Neural cell (in vitro differentiated cells): ENCODE data around the gene NEK5. TPM values are rescaled to one million over a fixed set of nuclear protein-coding genes. Genes with fewer than 3 reads are reported as not detected.
"Not testable (repeated sequence)": the region's sequence is repeated elsewhere in the genome, so short reads cannot be mapped to it uniquely, and the experiment has no call there.

Experiments
- H2AFZ ChIP-seq: fragments of 200-600, 300-800 bp; sonication (generic), shearing (Covaris generic); 2 replicates; pipeline ENCODE4 v1.6.0; 2014; ENCODE audit warnings: low read depth, mild to moderate bottlenecking, antibody characterized with exemption, low read length, moderate library complexity
- H3F3A ChIP-seq: fragments of 200-600 bp; shearing (Covaris generic); 2 replicates; pipeline ENCODE4 v1.6.1; 2016; ENCODE audit warnings: mild to moderate bottlenecking, moderate library complexity, mixed read lengths, antibody characterized with exemption, low read length; ENCODE audit not compliant: insufficient read depth, poor library complexity, severe bottlenecking
- H3K27ac ChIP-seq: fragments of 200-600, 300-800 bp; sonication (generic), shearing (Covaris generic); 2 replicates; pipeline ENCODE4 v1.5.1; 2014; ENCODE audit warnings: mild to moderate bottlenecking, low read length, moderate library complexity
- H3K27me3 ChIP-seq: fragments of 300-800, 200-600 bp; sonication (generic), shearing (Covaris generic); 2 replicates; pipeline ENCODE4 v1.6.0; 2014; ENCODE audit warnings: mild to moderate bottlenecking, low read depth, low read length, moderate library complexity; ENCODE audit not compliant: insufficient read depth
- H3K36me3 ChIP-seq: fragments of 300-800, 200-600 bp; sonication (generic), shearing (Covaris generic); 2 replicates; pipeline ENCODE4 v1.5.1; 2014; ENCODE audit warnings: mild to moderate bottlenecking, antibody characterized with exemption, low read length, moderate library complexity; ENCODE audit not compliant: insufficient read depth
- H3K4me2 ChIP-seq: fragments of 300-800, 200-600 bp; sonication (generic), shearing (Covaris generic); 2 replicates; pipeline ENCODE4 v1.6.0; 2014; ENCODE audit warnings: mild to moderate bottlenecking, low read length
- H3K4me3 ChIP-seq: fragments of 300-800, 200-600 bp; sonication (generic), shearing (Covaris generic); 2 replicates; pipeline ENCODE4 v1.5.1; 2014; ENCODE audit warnings: mild to moderate bottlenecking, low read length, moderate library complexity
- H3K79me2 ChIP-seq: fragments of 200-600 bp; shearing (Covaris generic); replicated peaks from 2 replicates; pipeline ENCODE4 v1.6.0; 2014; ENCODE audit warnings: mild to moderate bottlenecking, low read length, moderate library complexity; ENCODE audit not compliant: insufficient read depth
- H3K9ac ChIP-seq: fragments of 300-800, 200-600 bp; sonication (generic), shearing (Covaris generic); 2 replicates; pipeline ENCODE4 v1.6.1; 2016; ENCODE audit warnings: mild to moderate bottlenecking, low read length, mixed read lengths
- H3K9me2 ChIP-seq: fragments of 200-600 bp; shearing (Covaris generic); 2 replicates; pipeline ENCODE4 v1.6.1; 2016; ENCODE audit warnings: mild to moderate bottlenecking, low read length, mixed read lengths; ENCODE audit not compliant: insufficient read depth
- H3K9me3 ChIP-seq: fragments of 200-600, 300-800 bp; sonication (generic), shearing (Covaris generic); 2 replicates; pipeline ENCODE4 v1.6.1; 2016; ENCODE audit warnings: mild to moderate bottlenecking, mixed run types, low read length, moderate library complexity, mixed read lengths
- H4K20me1 ChIP-seq: fragments of 200-600 bp; shearing (Covaris generic); 2 replicates; pipeline ENCODE4 v1.6.1; 2016; ENCODE audit warnings: mild to moderate bottlenecking, mixed run types; ENCODE audit not compliant: insufficient read depth
- EP300 ChIP-seq: fragments of 450-650 bp; conservative IDR thresholded peaks from 2 replicates; pipeline ENCODE4 v1.6.1; 2014; ENCODE audit warnings: antibody characterized with exemption, mild to moderate bottlenecking, moderate library complexity; ENCODE audit not compliant: poor library complexity, severe bottlenecking
- EZH2 ChIP-seq: fragments of 200-600, 300-800 bp; shearing (Covaris generic), sonication (generic); IDR thresholded peaks from 2 replicates; pipeline ENCODE4 v1.6.1; 2014; ENCODE audit warnings: antibody characterized with exemption, low read length, borderline replicate concordance, mild to moderate bottlenecking; ENCODE audit not compliant: insufficient read depth, poor library complexity, severe bottlenecking
- MXI1 ChIP-seq: fragments of 450-650 bp; conservative IDR thresholded peaks from 2 replicates; pipeline ENCODE4 v1.6.1; 2014; ENCODE audit warnings: antibody characterized with exemption, mild to moderate bottlenecking; ENCODE audit not compliant: poor library complexity, severe bottlenecking
- POLR2AphosphoS5 ChIP-seq: IDR thresholded peaks from 2 replicates; pipeline ENCODE4 v1.6.1; 2012
- RAD21 ChIP-seq: fragments of 450-650 bp; conservative IDR thresholded peaks from 2 replicates; pipeline ENCODE4 v1.6.1; 2014; ENCODE audit warnings: antibody characterized with exemption, mild to moderate bottlenecking, moderate library complexity
- SMC3 ChIP-seq: fragments of 450-650 bp; conservative IDR thresholded peaks from 2 replicates; pipeline ENCODE4 v1.6.1; 2014; ENCODE audit warnings: antibody characterized with exemption, mild to moderate bottlenecking, moderate library complexity; ENCODE audit not compliant: poor library complexity
- TAF1 ChIP-seq: IDR thresholded peaks from 2 replicates; pipeline ENCODE4 v1.6.1; 2012; ENCODE audit warnings: low read depth
- polyA plus RNA-seq: library from polyadenylated mRNA; depleted of rRNA; stranded (reverse); fragments of >200 nt; gene quantifications from 2 replicates; pipeline ENCODE4 v1.2.3, GENCODE V29; 2014
- TF ChIP-seq, protein P1 (sequence below): fragments of 450-650 bp; IDR thresholded peaks from 2 replicates; pipeline ENCODE4 v1.5.1; 2014; ENCODE audit warnings: antibody characterized with exemption, mild to moderate bottlenecking, moderate library complexity; ENCODE audit not compliant: poor library complexity, severe bottlenecking
- TF ChIP-seq, protein P2 (sequence below): IDR thresholded peaks from 2 replicates; pipeline ENCODE4 v1.6.1; 2012; ENCODE audit warnings: borderline replicate concordance

The NEK5 gene
- polyA plus RNA-seq, 1 donor from 2014 or later, result 0.43 TPM

DNA sequence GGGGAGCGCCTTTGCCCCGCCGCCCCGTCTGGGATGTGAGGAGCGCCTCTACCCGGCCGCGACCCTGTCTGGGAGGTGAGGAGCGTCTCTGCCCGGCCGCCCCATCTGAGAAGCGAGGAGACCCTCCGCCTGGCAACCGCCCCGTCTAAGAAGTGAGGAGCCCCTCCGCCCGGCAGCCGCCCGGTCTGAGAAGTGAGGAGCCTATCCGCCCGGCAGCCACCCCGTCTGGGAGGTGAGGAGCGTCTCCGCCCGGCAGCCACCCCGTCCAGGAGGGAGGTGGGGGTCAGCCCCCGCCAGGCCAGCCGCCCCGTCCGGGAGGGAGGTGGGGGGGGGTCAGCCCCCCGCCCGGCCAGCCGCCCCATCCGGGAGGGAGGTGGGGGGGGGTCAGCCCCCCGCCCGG is 49.0 kb downstream of the NEK5 start:
- H3K9ac ChIP-seq, H3K4me3 ChIP-seq, H2AFZ ChIP-seq, H3F3A ChIP-seq, H3K9me3 ChIP-seq, H3K79me2 ChIP-seq, H3K4me2 ChIP-seq, H3K27me3 ChIP-seq, H4K20me1 ChIP-seq, H3K36me3 ChIP-seq, H3K9me2 ChIP-seq, H3K27ac ChIP-seq: not testable (repeated sequence)

DNA sequence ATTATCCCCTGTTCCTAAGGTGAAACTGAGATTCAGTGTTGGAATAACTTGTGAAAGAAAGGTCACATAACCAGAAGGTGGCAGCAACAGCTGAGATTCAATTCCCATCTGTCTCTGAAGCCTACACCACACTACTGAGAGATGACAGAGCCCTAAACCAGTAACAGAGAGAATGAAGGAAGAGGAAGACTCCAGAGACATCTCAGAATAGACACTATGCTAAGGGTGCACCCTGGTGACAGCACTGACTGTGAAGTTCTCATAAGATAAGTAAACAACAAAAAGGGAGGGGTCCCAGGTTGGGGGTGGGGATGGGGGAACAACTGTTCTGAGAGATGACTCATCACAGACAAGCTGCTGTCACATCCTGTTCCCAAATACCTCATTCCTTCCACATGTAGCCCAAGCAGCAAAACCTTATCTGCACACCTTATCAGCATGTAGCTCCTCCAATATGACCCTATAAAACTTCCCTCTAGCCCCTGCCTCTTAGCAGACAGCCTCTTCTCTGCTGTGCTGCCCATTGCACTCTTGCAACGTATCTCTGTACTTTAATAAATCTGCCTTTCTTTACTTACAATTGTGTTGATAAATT is 57.8 kb downstream of the NEK5 start:
- no peaks in the 10 kb centered on the region for H3K9me3 ChIP-seq
- H3K4me3 ChIP-seq, result no peak overlapping the region
- no peak overlapping the region for H3K9ac ChIP-seq
- H3K79me2 ChIP-seq, result no peaks in the 10 kb centered on the region
- H2AFZ ChIP-seq, result no peak overlapping the region
- H3K27ac ChIP-seq, result no peak overlapping the region
- no peaks in the 10 kb centered on the region for H3K27me3 ChIP-seq
- no peak overlapping the region for H3K4me2 ChIP-seq
- no peaks in the 10 kb centered on the region for H3F3A ChIP-seq
- TF ChIP-seq, protein P1, sequence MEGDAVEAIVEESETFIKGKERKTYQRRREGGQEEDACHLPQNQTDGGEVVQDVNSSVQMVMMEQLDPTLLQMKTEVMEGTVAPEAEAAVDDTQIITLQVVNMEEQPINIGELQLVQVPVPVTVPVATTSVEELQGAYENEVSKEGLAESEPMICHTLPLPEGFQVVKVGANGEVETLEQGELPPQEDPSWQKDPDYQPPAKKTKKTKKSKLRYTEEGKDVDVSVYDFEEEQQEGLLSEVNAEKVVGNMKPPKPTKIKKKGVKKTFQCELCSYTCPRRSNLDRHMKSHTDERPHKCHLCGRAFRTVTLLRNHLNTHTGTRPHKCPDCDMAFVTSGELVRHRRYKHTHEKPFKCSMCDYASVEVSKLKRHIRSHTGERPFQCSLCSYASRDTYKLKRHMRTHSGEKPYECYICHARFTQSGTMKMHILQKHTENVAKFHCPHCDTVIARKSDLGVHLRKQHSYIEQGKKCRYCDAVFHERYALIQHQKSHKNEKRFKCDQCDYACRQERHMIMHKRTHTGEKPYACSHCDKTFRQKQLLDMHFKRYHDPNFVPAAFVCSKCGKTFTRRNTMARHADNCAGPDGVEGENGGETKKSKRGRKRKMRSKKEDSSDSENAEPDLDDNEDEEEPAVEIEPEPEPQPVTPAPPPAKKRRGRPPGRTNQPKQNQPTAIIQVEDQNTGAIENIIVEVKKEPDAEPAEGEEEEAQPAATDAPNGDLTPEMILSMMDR, result no peak
- TF ChIP-seq SMC3 (no peak), RAD21 (no peak), EP300 (no peak), POLR2AphosphoS5 (no peak), MXI1 (no peak), TAF1 (no peak), EZH2 (no peak)
- TF ChIP-seq, protein P2, sequence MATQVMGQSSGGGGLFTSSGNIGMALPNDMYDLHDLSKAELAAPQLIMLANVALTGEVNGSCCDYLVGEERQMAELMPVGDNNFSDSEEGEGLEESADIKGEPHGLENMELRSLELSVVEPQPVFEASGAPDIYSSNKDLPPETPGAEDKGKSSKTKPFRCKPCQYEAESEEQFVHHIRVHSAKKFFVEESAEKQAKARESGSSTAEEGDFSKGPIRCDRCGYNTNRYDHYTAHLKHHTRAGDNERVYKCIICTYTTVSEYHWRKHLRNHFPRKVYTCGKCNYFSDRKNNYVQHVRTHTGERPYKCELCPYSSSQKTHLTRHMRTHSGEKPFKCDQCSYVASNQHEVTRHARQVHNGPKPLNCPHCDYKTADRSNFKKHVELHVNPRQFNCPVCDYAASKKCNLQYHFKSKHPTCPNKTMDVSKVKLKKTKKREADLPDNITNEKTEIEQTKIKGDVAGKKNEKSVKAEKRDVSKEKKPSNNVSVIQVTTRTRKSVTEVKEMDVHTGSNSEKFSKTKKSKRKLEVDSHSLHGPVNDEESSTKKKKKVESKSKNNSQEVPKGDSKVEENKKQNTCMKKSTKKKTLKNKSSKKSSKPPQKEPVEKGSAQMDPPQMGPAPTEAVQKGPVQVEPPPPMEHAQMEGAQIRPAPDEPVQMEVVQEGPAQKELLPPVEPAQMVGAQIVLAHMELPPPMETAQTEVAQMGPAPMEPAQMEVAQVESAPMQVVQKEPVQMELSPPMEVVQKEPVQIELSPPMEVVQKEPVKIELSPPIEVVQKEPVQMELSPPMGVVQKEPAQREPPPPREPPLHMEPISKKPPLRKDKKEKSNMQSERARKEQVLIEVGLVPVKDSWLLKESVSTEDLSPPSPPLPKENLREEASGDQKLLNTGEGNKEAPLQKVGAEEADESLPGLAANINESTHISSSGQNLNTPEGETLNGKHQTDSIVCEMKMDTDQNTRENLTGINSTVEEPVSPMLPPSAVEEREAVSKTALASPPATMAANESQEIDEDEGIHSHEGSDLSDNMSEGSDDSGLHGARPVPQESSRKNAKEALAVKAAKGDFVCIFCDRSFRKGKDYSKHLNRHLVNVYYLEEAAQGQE, result no peak
- no peaks in the 10 kb centered on the region for H3K9me2 ChIP-seq
- no peaks in the 10 kb centered on the region for H3K36me3 ChIP-seq
- H4K20me1 ChIP-seq, result no peaks in the 10 kb centered on the region

DNA sequence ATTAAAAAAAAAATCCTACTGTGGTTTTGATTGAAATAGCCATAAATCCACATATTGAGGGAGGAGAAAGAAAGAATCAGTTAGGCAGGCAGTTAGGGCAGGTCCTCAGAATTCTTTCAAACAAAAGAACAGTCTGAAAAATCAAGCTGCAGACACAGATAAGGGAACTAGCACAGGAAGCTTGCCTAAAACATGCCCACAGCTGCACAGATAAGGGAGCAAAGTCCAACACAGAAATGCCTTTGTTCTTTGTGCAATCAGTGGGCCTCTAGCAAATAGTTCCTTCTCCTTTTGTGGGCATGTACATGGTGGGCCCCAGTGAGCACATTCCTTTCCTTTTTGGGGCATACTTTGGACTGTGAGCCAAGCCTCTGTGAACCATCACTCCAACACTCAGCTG is 61.6 kb downstream of the NEK5 start:
- no peak overlapping the region for H3K27ac ChIP-seq
- H3K27me3 ChIP-seq, result no peaks in the 10 kb centered on the region
- no peak overlapping the region for H3K9ac ChIP-seq
- H2AFZ ChIP-seq, result no peak overlapping the region
- H3K79me2 ChIP-seq, result no peaks in the 10 kb centered on the region
- H3F3A ChIP-seq, result no peaks in the 10 kb centered on the region
- no peaks in the 10 kb centered on the region for H3K36me3 ChIP-seq
- H4K20me1 ChIP-seq, result no peaks in the 10 kb centered on the region
- H3K9me2 ChIP-seq, result no peaks in the 10 kb centered on the region
- TF ChIP-seq TAF1, result no peak
- TF ChIP-seq MXI1, result no peak
- TF ChIP-seq, protein P1, result no peak
- TF ChIP-seq, protein P2, result no peak
- H3K4me3 ChIP-seq, result no peak overlapping the region
- H3K4me2 ChIP-seq, result no peak overlapping the region
- peaks cover 5% of the 10 kb centered on the region for H3K9me3 ChIP-seq
